HG02642 (cell line): ENCODE measurements around the gene AJAP1.
"Not testable (repeated sequence)": the region's sequence is repeated elsewhere in the genome, so short reads cannot be mapped to it uniquely, and the experiment has no call there.

Source experiments
- ATAC-seq: cut with Tn5 transposase; IDR thresholded peaks from one replicate; pipeline ENCODE4 v1.9.1; 2021; ENCODE audit warnings: mild to moderate bottlenecking; ENCODE audit not compliant: unreplicated experiment, poor library complexity

The AJAP1 gene

GRCh38 chr1:4656533-4657140 lies 2.2 kb downstream of the AJAP1 start:
- no peak for ATAC-seq

- no peak for ATAC-seq
These were observed 2.9 kb downstream of the AJAP1 start for GRCh38 chr1:4657244-4657789.

GRCh38 chr1:4657960-4658541 lies 3.6 kb downstream of the AJAP1 start:
- no peak for ATAC-seq

- ATAC-seq, result no peak
These were observed 4.5 kb downstream of the AJAP1 start for GRCh38 chr1:4658643-4659628.

- ATAC-seq, result no peak
These were observed 6.6 kb downstream of the AJAP1 start for GRCh38 chr1:4660917-4661594.

GRCh38 chr1:4661595-4661917 lies 7.1 kb downstream of the AJAP1 start:
- ATAC-seq, result no peak

GRCh38 chr1:4662168-4662567 lies 7.8 kb downstream of the AJAP1 start:
- ATAC-seq, result no peak

- no peak for ATAC-seq
These were observed 8.3 kb downstream of the AJAP1 start for GRCh38 chr1:4662723-4663122.

- no peak for ATAC-seq
These were observed 9.7 kb downstream of the AJAP1 start for GRCh38 chr1:4664095-4664494.

- no peak for ATAC-seq
These were observed 10.2 kb downstream of the AJAP1 start for GRCh38 chr1:4664606-4665005.

- ATAC-seq, result no peak
These were observed 11.0 kb downstream of the AJAP1 start for GRCh38 chr1:4665456-4665855.

GRCh38 chr1:4666683-4667082 lies 12.3 kb downstream of the AJAP1 start:
- not testable (repeated sequence) for ATAC-seq

- ATAC-seq, result no peak
These were observed 14.6 kb downstream of the AJAP1 start for GRCh38 chr1:4668743-4669700.

GRCh38 chr1:4670265-4670664 lies 15.9 kb downstream of the AJAP1 start:
- no peak for ATAC-seq

- no peak for ATAC-seq
These were observed 17.4 kb downstream of the AJAP1 start for GRCh38 chr1:4671828-4672227.

GRCh38 chr1:4673494-4673893 lies 19.1 kb downstream of the AJAP1 start:
- ATAC-seq, result no peak

- no peak for ATAC-seq
These were observed 19.7 kb downstream of the AJAP1 start for GRCh38 chr1:4674117-4674516.

GRCh38 chr1:4674676-4675075 lies 20.3 kb downstream of the AJAP1 start:
- no peak for ATAC-seq

- ATAC-seq, result no peak
These were observed 21.2 kb downstream of the AJAP1 start for GRCh38 chr1:4675454-4676186.
